HepG2 (cell line): ENCODE data around the gene LMOD2. TPM values are rescaled to one million over a fixed set of nuclear protein-coding genes. Genes with fewer than 3 reads are reported as not detected.
"Not testable (repeated sequence)": the region's sequence is repeated elsewhere in the genome, so short reads cannot be mapped to it uniquely, and the experiment has no call there.

Experiments used
- ATAC-seq: fragments of 200-7000 bp; cut with Tn5 transposase; 3 replicates; pipeline ENCODE4 v1.9.1; 2020; ENCODE audit warnings: mild to moderate bottlenecking, moderate library complexity
- BruUV-seq: library from RNA; stranded (reverse); fragments of 400-500 nt; replicated peaks from 2 replicates; lab custom pipeline; 2021; lab: Mats Ljungman, UMichigan
- CTCF ChIA-PET: fragments of 300-600 bp; formaldehyde crosslinking; extraction: SDS; loops from one replicate; lab custom pipeline; 2021; ENCODE audit warnings: low total read pairs, inconsistent platforms, low intra/inter-chr PET ratio; lab: Yijun Ruan, JAX
- POLR2A ChIA-PET: fragments of 350-600 bp; sonication (Branson Sonifier 250); formaldehyde crosslinking; loops from one replicate; lab custom pipeline; 2020; ENCODE audit warnings: antibody characterized with exemption, inconsistent platforms; lab: Yijun Ruan, JAX
- DNase-seq: peaks from one replicate; pipeline ENCODE4 v3.0.0-alpha.2; 2015; ENCODE audit warnings: low spot score
- FAIRE-seq: peaks from 3 replicates; lab custom pipeline; 2011; peaks lifted over from hg19 to GRCh38; lab: Jason Lieb, UNC
- H2AFZ ChIP-seq: one replicate; pipeline ENCODE4 v1.6.1; 2011; ENCODE audit warnings: low read length, inconsistent platforms
- H3K27ac ChIP-seq: fragments of 300-600 bp; 3 replicates; pipeline ENCODE4 v1.8.0; 2011; ENCODE audit warnings: mixed run types, mild to moderate bottlenecking, mixed read lengths, low read length, inconsistent platforms; ENCODE audit not compliant: insufficient read depth; ENCODE audit errors: extremely low read length
- H3K27me3 ChIP-seq, 2 experiments: fragments of 200-600 bp in 1 of 2; 2 replicates in 1 of 2; 3 replicates in 1 of 2; pipeline versions ENCODE4 v1.6.0 to v1.8.0; 2011; ENCODE audit warnings: low read length in 2 of 2, mild to moderate bottlenecking in 2 of 2, moderate library complexity in 2 of 2, inconsistent platforms in 1 of 2; ENCODE audit not compliant: insufficient read depth in 2 of 2, control insufficient read depth in 1 of 2
- H3K36me3 ChIP-seq, 2 experiments: fragments of 200-600 bp in 1 of 2; replicated peaks in 1 of 2; 2 replicates in 1 of 2; 3 replicates in 1 of 2; pipeline versions ENCODE4 v1.5.1 to v1.8.0; 2011; ENCODE audit warnings: low read length in 2 of 2, inconsistent platforms in 1 of 2; ENCODE audit not compliant: insufficient read depth in 2 of 2, control insufficient read depth in 1 of 2
- H3K4me1 ChIP-seq: 2 replicates; pipeline ENCODE4 v1.5.1; 2012; ENCODE audit warnings: low read length, inconsistent platforms; ENCODE audit not compliant: insufficient read depth
- H3K4me2 ChIP-seq: 2 replicates; pipeline ENCODE4 v1.6.0; 2011; ENCODE audit warnings: low read depth, low read length, inconsistent platforms
- H3K4me3 ChIP-seq, 3 experiments: fragments of 200-600 bp in 1 of 3; sonication (generic), shearing (Covaris generic) in 1 of 3; replicated peaks in 1 of 3; 2 replicates each; pipeline ENCODE4 v1.5.1; 2011 to 2016; ENCODE audit warnings: low read length in 3 of 3, inconsistent platforms in 2 of 3, low read depth in 2 of 3, mild to moderate bottlenecking in 2 of 3, control low read depth in 1 of 3, mixed read lengths in 1 of 3; ENCODE audit not compliant: insufficient read depth in 1 of 3
- H3K79me2 ChIP-seq: one replicate; pipeline ENCODE4 v1.6.1; 2011; ENCODE audit warnings: low read length, inconsistent platforms; ENCODE audit not compliant: insufficient read depth
- H3K9ac ChIP-seq: 2 replicates; pipeline ENCODE4 v1.6.0; 2011; ENCODE audit warnings: mild to moderate bottlenecking, low read depth, low read length, inconsistent platforms; ENCODE audit not compliant: insufficient read depth
- H3K9me3 ChIP-seq: 2 replicates; pipeline ENCODE4 v1.5.1; 2012; ENCODE audit warnings: mild to moderate bottlenecking, low read length
- H4K20me1 ChIP-seq: 2 replicates; pipeline ENCODE4 v1.6.0; 2011; ENCODE audit warnings: inconsistent platforms, mild to moderate bottlenecking, low read length, moderate library complexity; ENCODE audit not compliant: insufficient read depth
- KAT7 ChIP-seq: IDR thresholded peaks from 2 replicates; pipeline ENCODE4 v1.6.1; 2018; ENCODE audit warnings: borderline replicate concordance, missing compliant biosample characterization
- ZFP91 ChIP-seq: sonication (generic); formaldehyde crosslinking; IDR thresholded peaks from 2 replicates; pipeline ENCODE4 v1.9.0; 2022; ENCODE audit warnings: missing genetic modification reagents, mild to moderate bottlenecking, borderline replicate concordance
- ZIK1 ChIP-seq: sonication (generic); formaldehyde crosslinking; IDR thresholded peaks from 2 replicates; pipeline ENCODE4 v1.5.0; 2020; ENCODE audit warnings: mild to moderate bottlenecking, low read depth, missing genetic modification reagents, borderline replicate concordance
- ZNF44 ChIP-seq: sonication (generic); formaldehyde crosslinking; IDR thresholded peaks from 2 replicates; pipeline ENCODE4 v1.5.1; 2020; ENCODE audit warnings: mild to moderate bottlenecking, missing genetic modification reagents
- WGBS: methylation state at CpG from one replicate; pipeline ENCODE4 v1.1.6; 2017; ENCODE audit warnings: low lambda C conversion rate; 5-methylcytosine and 5-hydroxymethylcytosine counted together
- in situ Hi-C: cut with HindIII; loops from 2 replicates; pipeline ENCODE4 v1.10.0; 2017; ENCODE audit warnings: low pct_unique_long_range_greater_than_20kb; ENCODE audit not compliant: extremely low pct_ligation_motif_present
- intact Hi-C: fragments of 100-400 bp; cut with micrococcal nuclease; formaldehyde crosslinking; loops from one replicate; pipeline ENCODE4 v1.10.0; 2022; ENCODE audit not compliant: unreplicated experiment
- polyA plus RNA-seq, 8 experiments: library from polyadenylated mRNA; depleted of rRNA in 3 of 8; stranded (reverse) in 7 of 8; unstranded in 1 of 8; fragments of >200 nt; fragmentation: Illumina TruSeq in 4 of 8; extraction: Trizol in 4 of 8; gene quantifications; 2 replicates each; pipeline versions ENCODE4 v1.2.1 to v1.2.3, GENCODE V29; 2011 to 2016; ENCODE audit warnings: low read depth in 4 of 8, missing spikeins in 1 of 8, mixed read lengths in 1 of 8; ENCODE audit not compliant: insufficient read depth in 1 of 8
- total RNA-seq, 5 experiments: library from RNA; depleted of rRNA; stranded (reverse); fragments of >200 nt; fragmentation: Illumina TruSeq; extraction: Trizol; gene quantifications; 2 replicates each; pipeline ENCODE4 v1.2.3, GENCODE V29; 2016; ENCODE audit warnings: low read depth in 1 of 5

The LMOD2 gene
- total and polyA plus RNA-seq, 2 of the 13 experiments (the other 11 are each of a cell fraction or from before 2014, with no cell fraction given), result not detected

GRCh38 chr7:123633553-123633952, 22.1 kb upstream of the LMOD2 start:
- no TSS peak for BruUV-seq
- FAIRE-seq (no peak), ATAC-seq (no peak), DNase-seq (no peak)
- Histone ChIP-seq H3K27me3 (no peaks in the 10 kb centered on the region), H3K79me2 (no peaks in the 10 kb centered on the region), H3K4me1 (no peaks in the 10 kb centered on the region), H3K4me2 (no peak overlapping the region), H3K4me3 (no peak overlapping the region), H3K9me3 (no peaks in the 10 kb centered on the region), H3K27ac (no peak overlapping the region), H4K20me1 (no peaks in the 10 kb centered on the region), H3K9ac (no peak overlapping the region), H2AFZ (no peak overlapping the region), H3K36me3 (no peaks in the 10 kb centered on the region)
- in situ Hi-C loops, result loop anchor here (10.0 kb wide), 1 partner anchor 231 kb away; no protein-coding TSS in a partner anchor
- intact Hi-C loops, result loop anchor here (5.0 kb wide), 1 partner anchor 164 kb away; no protein-coding TSS in a partner anchor
- POLR2A ChIA-PET, result no interaction called here
- 50% methylated on average over 7 of the region's 7 CpGs for WGBS
- TF ChIP-seq KAT7 (CRISPR knock-in tag) (no peak), ZIK1 (CRISPR knock-in tag) (no peak), ZFP91 (CRISPR knock-in tag) (no peak), ZNF44 (CRISPR knock-in tag) (no peak)
- CTCF ChIA-PET, result interaction anchor here (0.6 kb wide), 1 partner anchor 232 kb away, joined by 3 read pairs; no protein-coding TSS in a partner anchor

- not testable (repeated sequence) for FAIRE-seq, ATAC-seq
- in situ Hi-C loops, result loop anchor here (10.0 kb wide), 1 partner anchor 231 kb away; no protein-coding TSS in a partner anchor
Measured at GRCh38 chr7:123634011-123634573, 21.6 kb upstream of the LMOD2 start.

More at GRCh38 chr7:123634011-123634573, 21.6 kb upstream of the LMOD2 start:
- H4K20me1 ChIP-seq, H3K9ac ChIP-seq, DNase-seq, H2AFZ ChIP-seq, H3K4me3 ChIP-seq, H3K9me3 ChIP-seq, H3K27ac ChIP-seq, H3K36me3 ChIP-seq, BruUV-seq, H3K79me2 ChIP-seq, POLR2A ChIA-PET, H3K27me3 ChIP-seq, H3K4me2 ChIP-seq, H3K4me1 ChIP-seq: not testable (repeated sequence)
- CTCF ChIA-PET, result interaction anchor here (0.6 kb wide), 1 partner anchor 231 kb away, joined by 3 read pairs; no protein-coding TSS in a partner anchor
- WGBS, result 4% methylated on average over 2 of the region's 2 CpGs
- intact Hi-C loops, result loop anchor here (2.0 to 5.0 kb wide), 2 partner anchors 49 to 163 kb away; no protein-coding TSS in a partner anchor
